Gastroesophageal sphincter (tissue), 4 donors: ENCODE measurements around the gene GJA4. TPM values are rescaled to one million over a fixed set of nuclear protein-coding genes. Genes with fewer than 3 reads are reported as not detected.

Source experiments
- ATAC-seq: fragments of 150-250 bp; one replicate; pipeline ENCODE4 v1.9.1; 2016; ENCODE audit warnings: mild to moderate bottlenecking, moderate library complexity
- H3K27ac ChIP-seq, 4 donors: fragments of 200-600 bp; sonication (generic) in 3 of 4; 1 replicate in 3 of 4; 2 replicates in 1 of 4; pipeline ENCODE4 v1.5.1; 2016 to 2019
- H3K27me3 ChIP-seq: fragments of 200-600 bp; sonication (generic); one replicate; pipeline ENCODE4 v1.5.1; 2019
- H3K36me3 ChIP-seq, 2 donors: fragments of 200-600 bp; sonication (generic); one replicate each; pipeline ENCODE4 v1.5.1; 2019; ENCODE audit warnings: control low read depth in 1 of 2
- H3K4me1 ChIP-seq, 3 donors: fragments of 200-600 bp; sonication (generic); 1 replicate in 2 of 3; 2 replicates in 1 of 3; pipeline ENCODE4 v1.5.1; 2016 to 2019; ENCODE audit warnings: control low read depth in 2 of 3
- H3K4me3 ChIP-seq, 2 donors: fragments of 200-600 bp; sonication (generic); one replicate each; pipeline ENCODE4 v1.5.1; 2019; ENCODE audit warnings: mild to moderate bottlenecking in 1 of 2, moderate library complexity in 1 of 2
- H3K9me3 ChIP-seq, 3 donors: fragments of 200-600 bp; sonication (generic); one replicate each; pipeline ENCODE4 v1.5.1; 2017 to 2019; ENCODE audit warnings: control low read depth in 2 of 3
- CTCF ChIP-seq, 4 experiments: fragments of 200-600 bp in 2 of 4; fragments of 450-650 bp in 2 of 4; sonication (generic) in 1 of 4; IDR thresholded peaks; one replicate each; pipeline ENCODE4 v1.5.1; 2017 to 2019; ENCODE audit warnings: antibody characterized with exemption in 4 of 4, mild to moderate bottlenecking in 2 of 4, moderate library complexity in 2 of 4
- EP300 ChIP-seq: sonication (generic); formaldehyde crosslinking; IDR thresholded peaks from one replicate; pipeline ENCODE4 v1.6.1; 2017; ENCODE audit warnings: antibody characterized with exemption, mild to moderate bottlenecking
- POLR2A ChIP-seq, 2 donors: fragments of 450-650 bp; IDR thresholded peaks; one replicate each; pipeline ENCODE4 v1.6.1; 2017; ENCODE audit warnings: antibody characterized with exemption in 2 of 2, mild to moderate bottlenecking in 2 of 2, moderate library complexity in 1 of 2
- POLR2AphosphoS5 ChIP-seq: sonication (generic); formaldehyde crosslinking; IDR thresholded peaks from one replicate; pipeline ENCODE4 v1.6.1; 2017; ENCODE audit warnings: antibody characterized with exemption
- whole genome bisulfite sequencing, 2 donors: methylation state at CpG; one replicate each; pipeline ENCODE4 v1.1.5; 2018; ENCODE audit warnings: low coverage in 1 of 2; 5-methylcytosine and 5-hydroxymethylcytosine counted together
- total RNA-seq, 4 donors: library from RNA; depleted of rRNA; stranded (reverse); fragments of >200 nt; gene quantifications; one replicate each; pipeline ENCODE4 v1.1.0, GENCODE V29; 2016

The GJA4 gene
- total RNA-seq, 4 donors from 2014 or later = 8.6 to 27.0 (median 18.4) TPM

GRCh38 chr1:34827341-34827941, 34.6 kb downstream of the GJA4 start:
- H3K27ac ChIP-seq = no peak overlapping the region
- no peak overlapping the region for H3K4me3 ChIP-seq
- WGBS, 2 donors = 69 to 76% methylated on average over 3 to 4 of the region's 5 CpGs
- no peaks in the 10 kb centered on the region for H3K27me3 ChIP-seq
- peaks cover 0 to 3% (median 0%) of the 10 kb centered on the region in 3 donors for H3K4me1 ChIP-seq
- no peaks in the 10 kb centered on the region for H3K9me3 ChIP-seq
- ATAC-seq = no peak
- H3K36me3 ChIP-seq = peaks cover 0 to 10% of the 10 kb centered on the region in 2 donors
- TF ChIP-seq EP300 (no peak), POLR2AphosphoS5 (no peak), POLR2A (IDR thresholded peaks at IDR 0.05) (no peak), CTCF (IDR thresholded peaks at IDR 0.05) (no peak)

- TF ChIP-seq POLR2A (IDR thresholded peaks at IDR 0.05) = no peak
- no peak for TF ChIP-seq CTCF (IDR thresholded peaks at IDR 0.05)
- H3K9me3 ChIP-seq = no peaks in the 10 kb centered on the region
- H3K27ac ChIP-seq = no peak overlapping the region
- no peak overlapping the region for H3K4me3 ChIP-seq
- H3K36me3 ChIP-seq = peaks cover 0 to 10% of the 10 kb centered on the region in 2 donors
- no peak for ATAC-seq
- H3K4me1 ChIP-seq = peaks cover 0 to 4% (median 0%) of the 10 kb centered on the region in 3 donors
- WGBS, 2 donors = 77 to 85% methylated on average over 2 of the region's 2 CpGs
- no peaks in the 10 kb centered on the region for H3K27me3 ChIP-seq
These were observed 35.8 kb downstream of the GJA4 start for GRCh38 chr1:34828611-34829010.

GRCh38 chr1:34829250-34829649, 36.5 kb downstream of the GJA4 start:
- Histone ChIP-seq H3K4me3 (no peak overlapping the region), H3K27ac (no peak overlapping the region), H3K4me1 (peaks cover 0 to 4% (median 0%) of the 10 kb centered on the region in 3 donors), H3K27me3 (no peaks in the 10 kb centered on the region), H3K36me3 (peaks cover 0 to 10% of the 10 kb centered on the region in 2 donors), H3K9me3 (no peaks in the 10 kb centered on the region)
- no peak for ATAC-seq
- 47 to 75% methylated on average over 1 to 2 of the region's 3 CpGs for WGBS, 2 donors
- TF ChIP-seq POLR2AphosphoS5 (no peak), POLR2A (IDR thresholded peaks at IDR 0.05) (no peak), EP300 (no peak), CTCF (IDR thresholded peaks at IDR 0.05) (no peak)

GRCh38 chr1:34831721-34832246, 39.0 kb downstream of the GJA4 start:
- H3K27ac ChIP-seq = no peak overlapping the region
- H3K4me1 ChIP-seq = peaks cover 0 to 11% (median 0%) of the 10 kb centered on the region in 3 donors
- H3K4me3 ChIP-seq = no peak overlapping the region
- H3K36me3 ChIP-seq = peaks cover 0 to 10% of the 10 kb centered on the region in 2 donors
- no peaks in the 10 kb centered on the region for H3K9me3 ChIP-seq
- ATAC-seq = no peak
- TF ChIP-seq POLR2A (IDR thresholded peaks at IDR 0.05) (no peak), POLR2AphosphoS5 (no peak)
- WGBS, 2 donors = 57 to 75% methylated on average over 1 to 2 of the region's 6 CpGs
- H3K27me3 ChIP-seq = no peaks in the 10 kb centered on the region

- Histone ChIP-seq H3K9me3 (no peaks in the 10 kb centered on the region), H3K4me3 (no peak overlapping the region), H3K36me3 (peaks cover 0 to 14% of the 10 kb centered on the region in 2 donors), H3K4me1 (peaks cover 0 to 11% (median 0%) of the 10 kb centered on the region in 3 donors), H3K27ac (no peak overlapping the region), H3K27me3 (no peaks in the 10 kb centered on the region)
- ATAC-seq = no peak
- 85% methylated on average over 1 of the region's 1 CpG; no CpG with 5 or more reads in 1 of the 2 donors for WGBS, 2 donors
- TF ChIP-seq POLR2AphosphoS5 = no peak
These were observed 40.9 kb downstream of the GJA4 start for GRCh38 chr1:34833711-34834110.
